HG02973 (cell line): ENCODE results near the gene SEPTIN7.

ENCODE experiments used
- ATAC-seq: cut with Tn5 transposase; IDR thresholded peaks from one replicate; pipeline ENCODE4 v1.9.1; 2021; ENCODE audit warnings: moderate library complexity; ENCODE audit not compliant: unreplicated experiment

The SEPTIN7 gene

GRCh38 chr7:35785250-35785649 is 15.6 kb upstream of the SEPTIN7 start:
- no peak for ATAC-seq

GRCh38 chr7:35787925-35788324 is 12.9 kb upstream of the SEPTIN7 start:
- ATAC-seq: no peak

- ATAC-seq: no peak
These were observed 8.4 kb upstream of the SEPTIN7 start for GRCh38 chr7:35792472-35792871.

GRCh38 chr7:35792873-35793489 is 7.9 kb upstream of the SEPTIN7 start:
- no peak for ATAC-seq

- ATAC-seq: no peak
These were observed 3.5 kb upstream of the SEPTIN7 start for GRCh38 chr7:35797311-35797710.

- ATAC-seq: peak; percentile 43
These were observed 775 bp upstream of the SEPTIN7 start for GRCh38 chr7:35799846-35800717.

- peak; percentile 30 for ATAC-seq
These were observed 690 bp downstream of the SEPTIN7 start for GRCh38 chr7:35801392-35802101.

- ATAC-seq: no peak
These were observed 1.2 kb downstream of the SEPTIN7 start for GRCh38 chr7:35802102-35802466.

GRCh38 chr7:35802649-35803048 is 1.8 kb downstream of the SEPTIN7 start:
- no peak for ATAC-seq

- ATAC-seq: no peak
These were observed 3.5 kb downstream of the SEPTIN7 start for GRCh38 chr7:35804231-35804970.

- no peak for ATAC-seq
These were observed 5.0 kb downstream of the SEPTIN7 start for GRCh38 chr7:35805876-35806275.

GRCh38 chr7:35816514-35816913 is 15.7 kb downstream of the SEPTIN7 start:
- ATAC-seq: no peak

- no peak for ATAC-seq
These were observed 16.3 kb downstream of the SEPTIN7 start for GRCh38 chr7:35817181-35817580.

GRCh38 chr7:35817930-35818329 is 17.1 kb downstream of the SEPTIN7 start:
- no peak for ATAC-seq

GRCh38 chr7:35818513-35818912 is 17.7 kb downstream of the SEPTIN7 start:
- no peak for ATAC-seq

- ATAC-seq: no peak
These were observed 18.5 kb downstream of the SEPTIN7 start for GRCh38 chr7:35819310-35819709.

GRCh38 chr7:35819954-35820703 is 19.3 kb downstream of the SEPTIN7 start:
- ATAC-seq: no peak

GRCh38 chr7:35820858-35821257 is 20.0 kb downstream of the SEPTIN7 start:
- ATAC-seq: no peak

- no peak for ATAC-seq
These were observed 22.6 kb downstream of the SEPTIN7 start for GRCh38 chr7:35823440-35823839.

GRCh38 chr7:35825974-35826373 is 25.1 kb downstream of the SEPTIN7 start:
- ATAC-seq: no peak
